HUES6 (cell line): ENCODE results near the gene HADHA.

Experiments used
- H3K27ac ChIP-seq: 2 replicates; pipeline ENCODE4 v1.7.0; 2013; ENCODE audit warnings: low read depth, mild to moderate bottlenecking, low read length, inconsistent platforms
- H3K27me3 ChIP-seq: 2 replicates; pipeline ENCODE4 v1.6.1; 2013; ENCODE audit warnings: low read length; ENCODE audit not compliant: control insufficient read depth, insufficient read depth
- H3K36me3 ChIP-seq: 2 replicates; pipeline ENCODE4 v1.6.1; 2013; ENCODE audit warnings: low read length; ENCODE audit not compliant: control insufficient read depth, insufficient read depth
- H3K4me1 ChIP-seq: 2 replicates; pipeline ENCODE4 v1.6.1; 2013; ENCODE audit warnings: low read length; ENCODE audit not compliant: control insufficient read depth, insufficient read depth
- H3K4me3 ChIP-seq: 2 replicates; pipeline ENCODE4 v1.5.1; 2013; ENCODE audit warnings: low read depth, low read length
- H3K9ac ChIP-seq: one replicate; pipeline ENCODE4 v1.6.1; 2013; ENCODE audit warnings: mild to moderate bottlenecking, low read length
- H3K9me3 ChIP-seq: 2 replicates; pipeline ENCODE4 v1.6.1; 2013; ENCODE audit warnings: low read depth, low read length; ENCODE audit not compliant: control insufficient read depth, insufficient read depth

The HADHA gene

GRCh38 chr2:26244309-26245230 lies at the start of gene HADHA, which contains the start of gene HADHB:
Gene HADHA (minus strand): TSS chr2:26244632. CDS start chr2:26244596, 36 bp downstream.
Gene HADHB (plus strand): TSS chr2:26244939. CDS start chr2:26254255, 9,316 bp downstream.
- Histone ChIP-seq H3K4me1 (peaks cover 6% of the 10 kb centered on the region), H3K4me3 (peak within 1 kb of the TSS; percentile 86), H3K36me3 (no peaks in the 10 kb centered on the region), H3K9ac (peak within 1 kb of the TSS; percentile 97), H3K27me3 (no peaks in the 10 kb centered on the region), H3K27ac (peak within 1 kb of the TSS; percentile 97), H3K9me3 (no peaks in the 10 kb centered on the region)

GRCh38 chr2:26292646-26293045 lies 48.2 kb upstream of the HADHA start:
- H3K36me3 ChIP-seq = peaks cover 4% of the 10 kb centered on the region
- no peak overlapping the region for H3K4me3 ChIP-seq
- H3K9ac ChIP-seq = no peak overlapping the region
- peaks cover 6% of the 10 kb centered on the region; the same call in 1 of the 2 replicates for H3K4me1 ChIP-seq
- no peak overlapping the region for H3K27ac ChIP-seq
- H3K27me3 ChIP-seq = 0 out of 2 replicates have a peak, but pooled peaks cover 2% of the 10 kb centered on the region
- H3K9me3 ChIP-seq = no peaks in the 10 kb centered on the region

GRCh38 chr2:26290001-26290400 lies 45.6 kb upstream of the HADHA start:
- Histone ChIP-seq H3K27ac (no peak overlapping the region), H3K9me3 (no peaks in the 10 kb centered on the region), H3K36me3 (peaks cover 18% of the 10 kb centered on the region), H3K9ac (no peak overlapping the region), H3K4me3 (no peak overlapping the region), H3K27me3 (no peaks in the 10 kb centered on the region), H3K4me1 (peaks cover 6% of the 10 kb centered on the region; the same call in 1 of the 2 replicates)

- Histone ChIP-seq H3K36me3 (peaks cover 46% of the 10 kb centered on the region), H3K9ac (no peak overlapping the region), H3K9me3 (no peaks in the 10 kb centered on the region), H3K4me1 (no peaks in the 10 kb centered on the region), H3K27me3 (no peaks in the 10 kb centered on the region), H3K4me3 (no peak overlapping the region), H3K27ac (no peak overlapping the region)
These were observed 41.5 kb upstream of the HADHA start for GRCh38 chr2:26285931-26286330.

- Histone ChIP-seq H3K36me3 (peaks cover 59% of the 10 kb centered on the region), H3K9me3 (no peaks in the 10 kb centered on the region), H3K4me1 (no peaks in the 10 kb centered on the region), H3K27ac (no peak overlapping the region), H3K9ac (no peak overlapping the region), H3K27me3 (no peaks in the 10 kb centered on the region), H3K4me3 (no peak overlapping the region)
These were observed 39.7 kb upstream of the HADHA start for GRCh38 chr2:26284132-26284531.

GRCh38 chr2:26283606-26284005 lies 39.2 kb upstream of the HADHA start:
- H3K9ac ChIP-seq = no peak overlapping the region
- H3K36me3 ChIP-seq = peaks cover 65% of the 10 kb centered on the region
- no peaks in the 10 kb centered on the region for H3K9me3 ChIP-seq

GRCh38 chr2:26281226-26281625 lies 36.8 kb upstream of the HADHA start:
- no peaks in the 10 kb centered on the region for H3K9me3 ChIP-seq
- H3K27ac ChIP-seq = no peak overlapping the region
- H3K4me1 ChIP-seq = no peaks in the 10 kb centered on the region
- no peak overlapping the region for H3K9ac ChIP-seq
- H3K27me3 ChIP-seq = no peaks in the 10 kb centered on the region
- peaks cover 72% of the 10 kb centered on the region for H3K36me3 ChIP-seq
- H3K4me3 ChIP-seq = no peak overlapping the region

More at GRCh38 chr2:26283606-26284005, 39.2 kb upstream of the HADHA start:
- no peaks in the 10 kb centered on the region for H3K4me1 ChIP-seq
- no peak overlapping the region for H3K27ac ChIP-seq
- no peaks in the 10 kb centered on the region for H3K27me3 ChIP-seq
- H3K4me3 ChIP-seq = no peak overlapping the region

GRCh38 chr2:26279886-26280285 lies 35.5 kb upstream of the HADHA start:
- Histone ChIP-seq H3K9me3 (no peaks in the 10 kb centered on the region), H3K27me3 (no peaks in the 10 kb centered on the region), H3K4me3 (no peak overlapping the region), H3K36me3 (peaks cover 68% of the 10 kb centered on the region), H3K27ac (no peak overlapping the region), H3K9ac (no peak overlapping the region), H3K4me1 (no peaks in the 10 kb centered on the region)

- Histone ChIP-seq H3K4me3 (no peak overlapping the region), H3K4me1 (no peaks in the 10 kb centered on the region), H3K9me3 (no peaks in the 10 kb centered on the region), H3K27ac (no peak overlapping the region), H3K36me3 (peaks cover 61% of the 10 kb centered on the region), H3K9ac (no peak overlapping the region), H3K27me3 (no peaks in the 10 kb centered on the region)
These were observed 32.2 kb upstream of the HADHA start for GRCh38 chr2:26276484-26277227.

- Histone ChIP-seq H3K9me3 (no peaks in the 10 kb centered on the region), H3K4me3 (no peak overlapping the region), H3K9ac (no peak overlapping the region), H3K4me1 (no peaks in the 10 kb centered on the region), H3K36me3 (peaks cover 40% of the 10 kb centered on the region), H3K27ac (no peak overlapping the region), H3K27me3 (no peaks in the 10 kb centered on the region)
These were observed 29.7 kb upstream of the HADHA start for GRCh38 chr2:26274058-26274613.
